SK-N-MC (cell line): ENCODE measurements around the gene DMAC1.

Experiments
- EZH2 ChIP-seq: fragments of 200-600 bp; sonication (generic); IDR thresholded peaks from one replicate; pipeline ENCODE4 v1.6.1; 2017; ENCODE audit warnings: antibody characterized with exemption
- POLR2AphosphoS5 ChIP-seq: IDR thresholded peaks from 2 replicates; pipeline ENCODE4 v1.6.1; 2012; ENCODE audit warnings: mild to moderate bottlenecking, low read depth, low read length, borderline replicate concordance

DNA sequence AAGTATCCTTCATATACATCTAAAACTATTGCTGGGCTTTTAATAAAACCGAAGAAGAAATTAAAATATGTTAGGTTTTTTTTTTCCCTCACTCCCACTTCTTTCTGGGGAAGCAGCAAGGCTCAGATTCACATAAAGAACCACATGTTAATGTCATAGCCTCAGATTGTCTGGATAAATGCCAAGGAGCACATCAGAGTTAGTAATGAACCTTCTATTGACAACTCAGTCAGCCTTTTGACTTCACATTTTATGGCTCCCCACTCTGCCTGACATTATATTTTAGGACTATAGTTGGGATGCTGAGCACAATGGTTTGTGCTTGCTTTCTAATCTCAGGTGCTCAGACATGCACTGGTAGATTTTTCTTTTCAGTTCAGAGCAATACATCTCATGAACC is 21.8 kb downstream of the DMAC1 start:
- TF ChIP-seq POLR2AphosphoS5 (no peak), EZH2 (no peak)
